Stimulated activated CD4-positive, alpha-beta T cell treated with anti-CD3 and anti-CD28 coated beads, Interleukin-1b, Interleukin-23, amount 100 ng/mL, for 24 hours (primary cell): ENCODE results near the gene NTRK3.
"Not testable (repeated sequence)": the region's sequence is repeated elsewhere in the genome, so short reads cannot be mapped to it uniquely, and the experiment has no call there.

Experiments
- DNase-seq, 4 experiments: peaks; one replicate each; pipeline ENCODE4 v3.0.0-alpha.2; 2020; ENCODE audit warnings: low read depth in 4 of 4, low spot score in 1 of 4

NTRK3 gene

GRCh38 chr15:87848012-87848411 lies 408.5 kb downstream of the NTRK3 start:
- DNase-seq, result no peak

- no peak for DNase-seq
Observed at GRCh38 chr15:87846746-87847145, 409.8 kb downstream of the NTRK3 start.

- DNase-seq, result no peak
Observed at GRCh38 chr15:87843312-87843711, 413.2 kb downstream of the NTRK3 start.

GRCh38 chr15:87841426-87841998 lies 415.0 kb downstream of the NTRK3 start:
- DNase-seq, result no peak

- not testable (repeated sequence) for DNase-seq
Observed at GRCh38 chr15:87835830-87836229, 420.7 kb downstream of the NTRK3 start.

- not testable (repeated sequence) for DNase-seq
Observed at GRCh38 chr15:87833333-87833732, 423.2 kb downstream of the NTRK3 start.

GRCh38 chr15:87829332-87830050 lies 427.0 kb downstream of the NTRK3 start:
- DNase-seq, result no peak

GRCh38 chr15:87828608-87829007 lies 427.9 kb downstream of the NTRK3 start:
- no peak for DNase-seq

- no peak for DNase-seq
Observed at GRCh38 chr15:87827131-87827530, 429.4 kb downstream of the NTRK3 start.

- DNase-seq, result no peak
Observed at GRCh38 chr15:87826119-87826747, 430.3 kb downstream of the NTRK3 start.

GRCh38 chr15:87818756-87819155 lies 437.8 kb downstream of the NTRK3 start:
- DNase-seq, result no peak

- no peak for DNase-seq
Observed at GRCh38 chr15:87817553-87817952, 439.0 kb downstream of the NTRK3 start.

- no peak for DNase-seq
Observed at GRCh38 chr15:87816811-87817210, 439.7 kb downstream of the NTRK3 start.

- DNase-seq, result no peak
Observed at GRCh38 chr15:87816016-87816415, 440.5 kb downstream of the NTRK3 start.
